GM03348 (cell line): Measurements from ENCODE around the gene NECTIN4.
"Not testable (repeated sequence)": the region's sequence is repeated elsewhere in the genome, so short reads cannot be mapped to it uniquely, and the experiment has no call there.

ENCODE experiments used
- DNase-seq: peaks from one replicate; pipeline ENCODE4 v3.0.0; 2012; ENCODE audit warnings: low spot score

Gene NECTIN4

DNA sequence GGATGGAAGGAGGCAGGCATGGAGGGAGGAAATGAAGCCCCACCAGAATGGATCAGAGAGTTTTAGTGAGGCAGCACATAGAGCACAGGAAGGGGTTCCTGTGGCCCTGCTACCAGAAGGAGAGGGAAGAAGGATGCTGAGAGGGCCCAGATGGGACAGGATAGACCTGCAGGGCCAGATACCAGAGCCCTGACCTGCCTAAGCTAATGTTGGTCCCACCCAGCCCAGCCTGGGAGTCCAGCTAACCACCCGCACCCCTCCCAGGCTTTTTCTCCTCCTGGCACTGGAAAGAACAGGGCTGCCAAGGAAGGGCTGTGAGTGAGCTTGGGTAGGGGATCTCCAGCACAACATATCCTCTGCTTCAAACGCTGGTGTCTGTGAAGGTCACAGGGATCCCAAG is 6.9 kb downstream of the NECTIN4 start:
- no peak for DNase-seq

DNA sequence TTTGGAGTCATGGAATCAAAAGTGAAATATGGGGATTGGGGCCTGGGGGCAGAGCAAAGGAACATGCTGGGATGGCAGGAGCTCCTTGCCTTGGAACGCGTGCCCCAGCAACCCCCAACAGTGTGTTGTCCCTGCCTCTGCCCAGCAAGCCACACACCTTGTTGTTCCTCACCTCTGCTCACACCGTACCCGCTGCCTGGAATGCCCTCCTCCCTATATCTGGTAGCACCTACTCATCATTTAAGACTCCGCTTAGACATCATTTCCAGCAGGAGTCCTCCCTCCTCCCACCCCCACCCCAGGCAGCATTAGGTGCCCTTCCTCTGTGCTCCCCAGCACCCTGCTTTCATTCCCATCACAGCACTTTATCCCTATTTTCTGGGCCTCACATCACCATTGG is 7.8 kb downstream of the NECTIN4 start:
- DNase-seq = no peak

DNA sequence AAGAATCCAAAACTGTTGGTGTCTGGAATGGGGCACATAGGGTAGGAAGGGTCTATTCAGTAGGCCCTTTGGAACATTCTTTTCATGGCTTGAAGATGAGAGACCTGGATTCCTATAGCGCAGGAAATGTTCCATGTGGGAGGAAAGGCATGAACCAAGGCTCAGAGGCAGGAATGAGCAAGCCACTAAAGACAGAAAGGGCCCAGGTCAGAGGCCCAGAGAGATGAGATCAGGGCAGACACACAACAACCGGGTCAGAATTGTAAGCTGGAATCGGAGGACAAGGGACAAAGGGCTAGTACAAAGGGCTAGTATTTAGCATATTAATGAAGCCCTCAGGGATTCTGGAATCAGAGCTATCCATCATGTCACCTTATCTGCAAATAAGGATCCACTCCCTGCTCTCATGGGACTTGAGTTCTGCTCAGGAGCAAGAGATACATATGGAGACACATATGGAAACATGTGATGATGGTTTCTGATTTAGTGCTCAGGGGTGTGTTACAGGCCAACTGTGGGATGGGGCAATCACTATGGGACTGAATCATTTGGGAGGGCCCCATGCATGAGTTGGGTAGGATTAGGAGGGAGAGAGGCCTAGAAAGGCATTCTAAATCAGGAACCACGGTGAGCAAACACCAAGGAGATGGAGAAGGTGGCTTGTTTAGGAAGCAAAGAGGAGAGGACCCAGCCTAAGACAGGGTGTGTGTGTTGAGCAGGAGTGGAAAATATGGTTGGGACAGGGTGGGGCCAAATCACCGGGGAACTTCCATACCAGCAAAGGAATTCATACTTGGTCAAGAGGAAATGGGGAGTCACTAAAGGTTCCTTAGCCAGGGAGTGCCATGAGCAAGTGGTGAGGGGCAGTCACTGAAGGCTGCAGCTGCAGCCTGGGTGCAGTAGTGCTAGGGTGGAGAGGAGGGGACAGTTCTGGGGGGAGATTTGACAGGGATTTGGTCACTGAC is 8.6 kb downstream of the NECTIN4 start:
- peak; percentile 46 for DNase-seq

DNA sequence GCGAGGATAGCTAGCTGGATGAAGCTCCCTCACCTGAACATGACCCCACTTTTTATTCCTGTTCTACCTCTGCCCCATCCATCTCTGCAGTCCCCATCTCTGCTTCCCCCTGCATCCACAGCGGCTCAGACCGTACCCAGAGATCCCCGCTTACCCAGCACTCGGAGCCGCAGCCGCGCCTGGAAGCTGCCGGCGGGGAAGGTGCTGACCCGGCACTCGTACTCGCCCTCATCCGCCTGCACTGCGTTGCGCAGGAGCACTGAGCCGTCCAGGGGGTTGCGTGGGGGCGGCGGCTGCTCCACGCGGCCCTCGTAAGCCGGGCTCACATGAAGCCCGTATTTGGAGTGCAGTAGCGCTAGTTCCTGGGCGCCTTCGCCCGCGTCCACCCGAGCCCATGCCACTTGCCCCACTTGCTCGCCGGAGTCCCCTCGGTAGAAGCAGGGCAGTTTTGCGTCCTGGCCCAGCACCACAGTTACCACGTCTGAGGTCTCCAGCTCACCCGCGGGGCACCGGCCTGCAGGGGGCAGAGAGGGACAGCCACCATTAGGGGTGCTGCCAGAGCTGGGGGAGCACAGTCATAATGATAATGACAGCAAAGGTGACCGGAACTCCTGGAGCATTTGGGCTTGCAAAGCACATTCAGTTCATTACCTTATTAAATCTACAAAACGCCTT is 9.8 kb downstream of the NECTIN4 start:
- DNase-seq = no peak

DNA sequence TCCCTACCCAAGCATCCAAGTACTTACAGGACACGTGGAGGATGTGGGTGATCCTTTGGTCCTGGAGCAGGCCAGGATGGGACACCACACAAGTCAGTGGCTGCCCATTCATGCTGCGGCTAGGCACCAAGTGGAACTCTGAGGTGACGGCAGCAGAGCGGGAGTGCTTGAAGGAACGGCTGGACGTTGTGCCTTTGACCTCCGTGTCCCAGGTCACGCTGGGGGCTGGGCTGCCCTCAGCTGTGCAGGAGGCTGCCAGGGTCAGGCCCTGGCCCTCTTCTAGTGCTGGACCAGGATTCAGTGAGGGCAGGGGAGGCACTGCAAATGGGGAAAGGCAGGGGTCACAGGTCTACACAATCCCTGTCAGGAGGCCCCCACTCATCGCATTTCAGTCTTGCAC is 11.9 kb downstream of the NECTIN4 start:
- no peak for DNase-seq

DNA sequence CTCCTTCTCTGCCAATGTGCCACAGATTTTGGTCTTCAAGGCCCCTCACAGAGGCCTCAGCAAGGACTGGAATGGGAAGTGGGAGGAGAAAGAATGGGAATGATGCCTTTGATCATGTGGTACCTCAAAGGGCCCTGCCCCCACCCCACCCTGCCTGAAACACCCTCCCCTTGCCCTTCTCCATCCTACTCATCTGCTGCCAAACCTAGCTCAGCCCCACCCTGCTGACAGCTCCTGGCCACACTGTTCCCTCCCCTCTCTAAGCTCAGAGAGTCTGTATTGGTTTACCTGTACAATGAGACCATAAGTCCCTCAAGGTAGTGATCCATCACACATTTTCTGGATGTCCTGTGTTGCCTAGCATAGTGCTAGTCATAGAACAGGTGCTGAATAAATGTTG is 12.9 kb downstream of the NECTIN4 start:
- no peak for DNase-seq

DNA sequence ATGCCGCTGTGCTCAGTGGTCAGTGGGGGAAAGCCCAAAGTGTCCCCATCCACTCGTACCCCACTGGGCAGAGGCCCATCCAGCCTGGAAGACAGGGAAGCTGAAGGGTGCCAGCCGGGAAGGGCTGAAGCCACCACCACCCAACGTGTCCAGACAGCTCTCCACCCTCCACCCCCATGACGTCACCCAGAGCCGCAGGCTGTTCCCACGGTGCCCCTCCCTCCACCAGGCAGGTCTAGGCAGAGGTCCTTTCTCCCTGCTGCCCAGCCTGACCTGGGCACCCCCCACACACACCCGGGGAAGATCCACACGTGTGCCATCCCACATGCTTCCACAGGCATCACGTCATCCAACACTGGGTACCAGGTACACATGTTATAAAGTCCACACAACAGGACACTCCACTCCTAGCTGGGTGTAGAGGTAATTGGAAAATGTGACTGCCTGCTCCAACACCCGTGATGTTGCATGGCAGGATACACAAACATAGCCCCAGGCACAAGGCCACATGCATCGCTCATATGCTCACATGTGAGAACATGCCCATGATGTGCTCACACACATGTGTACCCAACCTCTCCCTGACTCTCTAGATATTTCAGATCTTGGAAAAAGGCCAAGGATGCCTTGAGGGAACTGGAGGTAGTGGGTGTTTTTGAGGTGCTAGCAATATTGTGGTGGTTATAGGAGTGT is 14.5 kb downstream of the NECTIN4 start:
- no peak for DNase-seq

DNA sequence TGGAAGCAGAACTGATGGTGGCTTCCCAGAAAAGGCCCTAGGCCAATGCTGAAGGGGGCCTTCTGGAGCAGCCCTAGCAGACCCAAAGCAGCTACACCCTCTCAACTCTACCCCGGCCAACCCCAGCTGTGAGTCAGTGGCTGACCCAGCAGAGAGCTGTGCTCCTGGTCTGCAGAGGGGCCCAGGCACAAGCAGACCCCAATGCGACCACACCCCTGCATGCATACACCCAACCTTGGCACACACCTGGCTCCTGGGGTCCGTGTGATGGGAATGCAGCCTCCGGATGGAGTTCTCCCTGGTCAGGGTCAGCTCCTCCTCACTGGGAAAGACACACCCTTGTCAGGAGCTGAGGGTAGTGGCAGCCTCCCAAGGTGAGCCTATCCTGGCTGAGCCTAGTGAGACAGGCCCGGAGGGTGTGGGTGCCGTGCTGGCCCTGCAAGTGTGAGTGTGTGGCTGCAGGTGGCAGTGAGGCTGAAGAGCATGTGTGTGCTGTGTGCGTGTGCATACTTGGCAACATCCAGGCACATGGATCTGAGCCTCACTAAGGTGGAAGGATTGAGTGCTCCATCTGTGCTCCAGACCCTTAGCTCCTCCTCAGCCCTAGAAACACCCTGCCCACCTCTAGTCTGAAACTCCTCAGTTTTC is 15.8 kb downstream of the NECTIN4 start:
- DNase-seq = no peak

DNA sequence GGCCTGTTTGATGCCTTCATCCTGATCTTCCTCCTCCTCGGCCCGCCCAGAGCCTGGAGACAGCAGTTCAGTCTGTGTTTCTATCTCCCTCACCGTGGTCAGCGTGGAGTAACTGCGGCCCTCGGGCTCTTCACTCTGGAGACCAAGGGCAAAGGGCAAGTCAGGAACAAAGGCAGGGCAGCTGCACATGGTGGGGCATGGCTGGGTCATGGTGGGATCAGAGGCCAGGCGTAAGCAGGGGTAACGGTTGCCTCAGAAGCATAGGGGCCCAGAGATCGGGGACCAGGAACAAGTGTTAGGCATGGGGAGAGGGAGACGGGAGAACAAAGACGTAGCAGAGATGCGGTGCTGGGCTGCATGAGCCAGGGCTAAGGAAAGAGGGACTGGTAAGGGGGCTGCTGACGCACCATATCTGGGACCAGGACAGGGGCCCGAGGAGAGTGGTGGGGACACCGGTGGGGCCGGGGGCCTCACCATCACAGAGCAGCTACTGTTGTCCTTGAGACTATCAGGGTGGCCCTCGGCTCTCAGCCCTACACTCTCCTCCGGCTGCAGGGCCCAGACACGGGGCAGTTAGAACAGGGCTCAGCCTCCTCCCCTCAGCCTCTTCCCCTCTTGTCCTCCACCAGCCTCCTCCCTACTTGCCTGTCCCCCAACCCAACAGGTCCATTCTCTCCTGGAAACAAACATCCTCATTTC is 16.5 kb downstream of the NECTIN4 start:
- DNase-seq = no peak

DNA sequence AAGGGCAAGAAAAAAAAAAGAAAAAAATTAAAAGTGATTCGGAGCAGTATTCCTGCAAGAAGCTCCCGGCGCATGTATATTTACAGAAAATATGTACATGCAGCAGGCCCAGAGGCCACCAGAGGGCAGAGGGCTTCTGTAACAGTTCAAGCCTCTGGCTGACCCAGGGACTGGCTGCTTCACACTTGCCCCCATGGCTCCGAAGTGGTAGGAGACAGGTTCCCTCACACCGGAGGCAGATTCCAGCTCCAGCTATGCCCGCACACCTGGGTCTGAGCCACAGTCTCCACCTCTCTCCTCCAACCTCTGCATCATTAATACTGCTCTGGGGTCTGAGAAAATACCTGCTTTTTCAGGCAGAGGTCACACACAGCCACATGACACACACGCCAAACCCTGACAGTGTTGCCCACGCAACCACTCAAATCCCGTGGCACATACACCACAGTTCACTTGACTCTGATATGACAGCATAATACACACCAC is 17.4 kb downstream of the NECTIN4 start:
- peak; percentile 75 for DNase-seq

DNA sequence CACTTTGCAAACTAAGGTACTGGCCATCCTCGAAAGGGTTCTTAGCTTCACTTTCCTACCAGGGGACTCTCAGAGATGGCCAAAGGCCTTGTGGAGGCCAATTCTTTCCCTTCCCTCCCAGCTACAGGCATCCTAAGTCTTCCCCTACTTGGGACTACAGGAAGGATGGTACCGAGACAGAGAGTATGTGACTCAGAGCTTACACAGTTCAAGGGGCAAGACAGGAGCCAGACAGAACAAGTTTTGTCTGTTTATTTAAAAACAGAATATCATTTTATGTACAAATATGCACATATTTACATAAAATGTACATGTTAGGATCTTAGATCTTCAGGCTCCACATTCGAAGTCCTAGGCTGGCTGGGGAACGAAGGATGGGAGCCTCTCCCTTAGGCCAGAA is 18.6 kb downstream of the NECTIN4 start:
- DNase-seq = no peak

DNA sequence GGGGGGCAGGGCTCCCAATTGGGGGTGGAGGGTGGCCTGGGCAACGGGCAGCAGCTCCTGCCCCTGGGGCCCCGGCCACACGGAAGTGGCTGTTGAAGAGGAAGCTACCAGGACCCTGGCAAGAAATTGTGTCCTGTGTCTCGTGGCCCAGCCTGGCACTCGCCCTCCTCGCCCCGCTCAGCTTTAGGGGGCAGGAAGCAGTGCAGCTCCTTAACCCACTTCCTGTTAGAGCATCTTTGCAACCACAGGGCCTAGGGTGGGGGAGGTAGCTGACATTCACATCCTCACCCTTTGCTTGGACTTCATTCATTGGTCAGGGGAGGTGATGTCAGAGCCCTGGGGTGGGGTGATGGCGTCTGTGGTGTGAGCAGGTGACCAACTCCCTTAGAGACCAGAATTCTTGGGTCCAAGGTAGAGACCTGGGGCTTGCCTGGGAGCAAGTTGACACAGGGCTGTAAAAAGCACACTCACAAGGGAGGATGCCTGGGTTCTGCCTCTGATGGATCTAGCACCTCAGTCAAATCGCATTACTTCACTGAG is 19.6 kb downstream of the NECTIN4 start, which contains the start of gene ARHGAP30:
TSS of gene ARHGAP30 (minus strand) at position 161 of the 540 bp plus-strand sequence. CDS start 267 bp downstream, outside the sequence.
- DNase-seq = no peak

DNA sequence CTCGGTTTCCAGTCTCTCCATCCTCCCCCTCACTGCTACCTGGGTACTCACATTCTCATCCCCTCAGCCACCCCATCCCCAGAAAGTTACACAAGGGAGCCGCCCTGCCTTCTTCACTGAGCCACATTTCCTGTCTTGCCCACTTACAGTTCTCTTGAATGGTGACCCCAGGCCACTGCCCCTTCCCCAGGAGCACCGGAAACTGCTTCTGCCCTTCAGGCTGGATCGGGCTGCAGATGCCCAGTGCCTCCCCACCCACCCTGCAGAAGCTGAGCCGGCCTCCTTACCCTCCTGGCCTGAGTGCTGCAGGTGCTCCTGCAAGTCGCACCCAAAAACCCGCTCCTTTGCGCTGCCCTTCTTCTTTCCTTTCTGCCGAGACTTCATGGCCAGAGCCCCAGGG is 20.1 kb downstream of the NECTIN4 start:
- no peak for DNase-seq

DNA sequence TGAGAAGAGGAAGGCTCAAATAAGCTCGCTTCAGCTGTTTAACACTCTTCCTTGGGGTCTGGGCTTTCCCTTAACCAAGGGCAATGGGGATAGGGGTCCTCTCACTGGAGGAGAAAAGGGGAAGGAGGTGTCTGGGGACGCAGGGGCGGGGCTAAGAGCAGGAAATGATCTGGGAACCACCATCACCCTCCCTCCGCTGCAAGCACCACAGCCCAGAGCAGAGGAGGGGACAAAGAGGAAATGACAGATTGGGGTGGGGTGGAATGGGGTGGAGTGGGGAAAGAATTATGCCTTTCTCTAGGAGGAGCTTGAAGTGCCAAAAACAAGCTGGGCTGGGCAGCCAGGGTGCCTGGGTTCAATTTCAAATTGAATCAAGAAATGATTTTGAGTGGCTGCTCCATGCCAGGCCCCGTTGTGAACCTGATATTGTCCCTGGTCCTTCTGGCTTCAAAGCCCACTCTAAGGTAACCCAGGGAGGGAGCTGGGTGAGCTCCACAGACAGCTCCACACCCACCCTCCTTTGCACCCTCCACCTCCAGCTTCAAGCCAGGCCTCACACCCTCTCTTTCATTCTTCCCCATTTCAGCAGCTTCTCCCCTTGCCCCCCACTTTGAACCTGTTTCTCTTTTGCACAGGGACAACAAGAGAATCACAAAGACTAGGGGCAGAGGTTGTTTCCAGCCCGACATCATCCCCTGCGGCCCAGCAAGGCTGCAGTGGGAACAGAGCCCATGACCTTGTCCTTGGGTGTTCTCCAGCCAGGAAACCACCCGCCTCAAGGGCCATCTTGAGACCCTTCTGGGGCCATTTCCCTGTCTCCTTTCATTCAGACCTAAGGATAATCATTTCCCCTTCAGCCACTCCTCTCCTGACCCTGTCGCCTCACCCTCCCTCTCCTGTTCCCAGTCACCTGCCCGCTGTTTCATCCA is 20.8 kb downstream of the NECTIN4 start:
- peak; percentile 51 for DNase-seq

DNA sequence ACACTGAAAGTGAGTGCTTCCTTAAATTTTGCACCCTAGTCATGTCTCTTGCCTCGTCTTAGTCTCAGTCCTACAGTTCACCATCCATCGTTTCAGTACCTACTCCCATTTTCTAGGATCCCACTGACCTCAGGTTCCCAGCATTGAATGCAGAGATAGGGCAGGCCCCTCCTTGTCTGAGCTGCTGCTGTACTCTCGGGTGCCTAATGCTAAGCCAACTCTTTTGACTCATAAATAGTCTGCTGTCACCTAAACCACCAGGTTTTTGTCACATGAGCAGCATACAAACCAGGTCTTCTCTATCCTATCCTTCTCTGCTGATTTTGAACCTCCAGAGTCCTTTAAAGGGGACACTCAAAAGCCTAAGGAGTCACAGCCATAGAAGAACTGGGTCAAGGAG is 22.7 kb downstream of the NECTIN4 start:
- no peak for DNase-seq

DNA sequence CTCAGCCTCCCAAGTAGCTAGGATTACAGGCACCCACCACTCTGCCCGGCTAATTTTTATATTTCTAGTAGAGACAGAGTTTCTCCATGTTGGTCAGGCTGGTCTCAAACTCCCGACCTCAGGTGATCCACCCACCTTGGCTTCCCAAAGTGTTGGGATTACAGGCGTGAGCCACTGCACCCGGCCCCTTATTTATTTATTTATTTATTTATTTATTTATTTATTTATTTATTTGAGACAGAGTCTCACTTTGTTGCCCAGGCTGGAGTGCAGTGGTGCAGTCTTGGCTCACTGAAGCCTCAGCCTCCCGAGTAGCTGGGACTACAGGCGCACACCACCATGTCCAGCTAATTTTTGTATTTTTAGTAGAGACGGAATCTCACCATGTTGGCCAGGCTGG is 23.7 kb downstream of the NECTIN4 start:
- DNase-seq = not testable (repeated sequence)

DNA sequence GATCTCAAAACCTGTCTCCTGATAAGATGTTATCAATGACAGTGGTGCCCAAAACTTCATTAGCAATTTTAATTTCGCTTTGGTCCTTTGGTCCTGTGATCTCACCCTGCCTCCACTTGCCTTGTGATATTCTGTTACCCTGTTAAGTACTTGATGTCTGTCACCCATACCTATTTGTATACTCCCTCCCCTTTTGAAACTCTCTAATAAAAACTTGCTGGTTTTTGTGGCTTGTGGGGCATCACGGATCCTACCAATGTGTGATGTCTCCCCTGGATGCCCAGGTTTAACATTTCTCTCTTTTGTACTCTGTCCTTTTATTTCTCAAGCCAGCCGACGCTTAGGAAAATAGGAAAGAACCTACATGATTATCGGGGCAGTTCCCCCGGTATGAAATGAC is 25.4 kb downstream of the NECTIN4 start:
- not testable (repeated sequence) for DNase-seq

DNA sequence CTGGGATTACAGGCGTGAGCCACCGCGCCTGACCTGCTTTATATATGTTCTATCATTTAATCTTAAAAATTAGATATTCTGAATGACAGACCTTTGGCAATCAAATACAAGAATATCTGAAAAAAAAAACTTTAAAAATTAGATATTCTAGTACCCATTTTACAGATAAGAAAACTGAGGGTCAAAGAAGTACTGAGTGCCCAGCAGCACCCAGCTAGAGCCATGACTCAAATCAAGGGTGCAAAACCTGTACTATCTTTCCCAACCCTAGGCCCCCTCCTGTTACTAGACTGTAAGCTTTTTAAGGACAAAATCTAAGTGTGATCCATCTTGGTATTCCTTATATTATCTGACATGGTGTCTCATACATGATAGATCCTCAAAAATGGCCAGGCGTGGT is 27.9 kb downstream of the NECTIN4 start:
- no peak for DNase-seq

DNA sequence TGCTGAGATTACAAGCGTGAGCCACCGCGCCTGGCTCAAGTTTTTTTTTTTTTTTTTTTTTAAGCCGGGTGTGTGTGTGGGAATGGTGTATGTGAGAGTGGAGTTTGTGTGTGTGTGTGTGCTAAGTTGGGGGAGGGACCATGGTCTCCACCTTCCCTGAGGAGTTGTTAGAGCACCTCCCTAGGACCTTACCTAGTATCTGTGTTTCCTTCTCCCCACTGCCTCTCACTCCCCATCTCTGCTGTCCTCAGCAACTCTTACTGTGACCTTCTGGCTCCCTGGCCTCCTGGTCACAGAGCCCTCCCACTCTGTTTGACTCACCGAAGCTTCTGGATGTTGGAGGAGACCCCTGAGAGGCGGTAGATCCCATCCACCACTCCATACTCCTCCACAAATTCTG is 30.1 kb downstream of the NECTIN4 start:
- no peak for DNase-seq

DNA sequence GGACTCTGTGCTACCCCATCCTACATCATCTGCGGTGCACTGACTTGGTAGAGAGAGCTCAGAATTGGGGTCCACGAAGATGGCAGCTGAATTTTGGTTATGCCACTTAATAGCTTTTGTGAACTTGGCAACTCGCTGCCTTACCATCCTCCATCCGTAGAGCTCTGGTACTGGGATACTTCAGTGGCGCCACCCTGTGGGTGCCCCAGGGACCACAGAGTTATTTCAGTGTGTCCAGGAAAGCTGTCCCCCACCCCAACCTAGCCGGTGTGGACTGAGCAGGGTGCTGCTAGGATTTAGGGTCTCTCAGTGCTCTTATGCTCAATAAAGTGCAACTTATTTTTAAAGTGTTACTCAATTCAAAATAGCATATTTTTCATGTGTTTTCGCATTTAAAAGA is 34.6 kb downstream of the NECTIN4 start:
- DNase-seq = no peak
